Measurements from ENCODE around the gene TRERF1.

Gene TRERF1

DNA sequence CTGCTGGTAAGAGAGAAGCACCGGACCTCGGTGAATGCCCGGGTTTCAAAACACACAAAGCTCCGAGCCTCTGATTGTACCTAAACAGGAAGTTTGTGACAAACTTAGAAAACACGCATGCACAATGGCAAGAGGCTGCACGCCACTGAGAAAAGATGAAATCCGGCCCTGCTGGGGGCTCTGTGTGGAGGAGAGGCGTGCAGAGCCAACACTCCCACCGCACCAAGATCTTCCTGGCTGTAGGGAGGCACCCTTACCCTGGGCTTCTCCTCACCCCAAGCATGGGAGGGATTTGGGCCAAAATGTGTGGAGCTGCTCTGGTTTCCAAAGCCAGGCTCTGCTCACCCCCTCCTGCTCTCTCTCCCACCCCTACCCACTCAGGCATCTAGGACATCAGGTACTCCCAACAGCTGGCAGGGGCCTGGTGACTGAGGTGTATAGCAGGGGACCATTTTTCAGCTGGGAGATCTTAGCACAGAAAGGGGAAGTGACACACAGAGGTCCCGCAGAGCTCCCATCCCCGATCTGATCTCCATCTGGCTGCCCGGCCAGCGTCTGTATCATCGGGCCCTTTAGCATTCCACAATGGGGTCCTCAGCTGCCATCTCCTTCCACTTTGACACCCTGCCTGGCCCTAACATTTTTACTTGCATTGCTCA is 84.2 kb downstream of the TRERF1 start:
- DNase-seq (ENCODE audit: low read depth) = no peak

DNA sequence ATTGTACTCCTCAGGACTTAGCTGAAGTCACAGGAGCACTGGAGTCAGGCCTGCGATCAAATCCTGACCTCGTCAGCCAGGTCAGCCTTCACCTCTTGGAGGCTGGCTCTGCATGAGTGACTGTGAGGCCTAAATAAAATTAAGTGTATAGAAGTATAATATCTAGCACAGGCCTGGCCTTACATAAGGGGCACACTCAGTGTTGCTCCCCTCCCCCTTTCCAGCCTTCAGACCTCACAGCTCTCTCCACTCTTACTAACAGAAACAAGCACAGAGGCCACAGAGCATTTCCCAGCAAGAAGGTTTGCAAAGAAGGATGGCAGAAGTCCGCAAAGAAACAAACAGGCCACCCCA is 84.8 kb downstream of the TRERF1 start:
- DNase-seq (ENCODE audit: low read depth) = no peak

DNA sequence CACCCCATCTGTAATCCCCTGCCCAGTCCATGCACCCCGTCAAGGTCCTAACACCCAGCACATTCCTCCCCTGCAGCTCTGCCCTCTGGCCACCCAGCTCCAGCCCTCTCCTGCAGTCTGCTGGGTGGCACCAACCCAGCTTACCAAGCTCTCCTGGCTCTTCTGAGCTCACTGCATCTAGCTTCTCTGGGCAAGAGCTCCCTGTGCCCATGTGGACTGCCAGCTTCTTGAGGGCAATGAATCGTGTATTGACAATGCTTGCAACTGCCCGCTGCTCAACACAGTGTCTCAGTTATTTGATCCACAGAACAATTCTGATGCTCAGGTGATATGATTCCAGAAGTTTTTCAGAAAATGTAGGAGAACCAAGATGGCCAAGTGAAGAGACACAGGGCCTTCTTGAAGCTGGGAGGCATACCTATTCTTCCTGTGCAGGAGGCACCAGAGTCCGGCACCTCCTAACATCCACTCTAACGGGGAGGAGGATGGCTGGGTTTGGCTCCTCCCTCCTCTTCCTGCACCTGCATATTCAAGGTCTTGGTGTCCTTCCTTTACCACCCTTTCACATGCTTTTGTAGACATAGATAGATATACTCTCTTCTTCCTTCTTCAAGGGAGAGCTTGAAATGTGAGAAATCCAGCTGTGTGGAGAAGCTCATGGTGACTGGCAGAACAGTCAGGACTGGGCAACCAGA is 85.6 kb downstream of the TRERF1 start:
- DNase-seq (ENCODE audit: low read depth) = no peak

DNA sequence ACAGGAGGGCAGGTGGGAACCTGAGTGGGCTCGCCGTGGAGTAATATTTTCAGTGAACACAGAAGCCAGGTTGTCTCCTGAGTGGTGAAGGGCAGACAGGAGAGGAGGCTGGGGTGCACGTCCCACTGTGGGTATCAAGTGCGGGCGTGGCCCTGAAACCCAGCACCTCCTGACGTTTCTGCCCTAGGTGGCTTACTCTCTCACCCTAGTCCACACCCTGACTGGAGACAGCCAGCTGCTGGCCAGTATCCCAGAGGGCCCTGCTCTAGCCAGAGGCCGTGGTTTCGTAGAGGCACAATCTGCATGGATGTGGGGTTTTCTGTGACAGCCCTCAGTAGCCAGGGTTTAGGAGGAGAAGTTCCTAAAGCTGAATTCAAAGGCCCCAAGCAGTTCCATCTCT is 86.7 kb downstream of the TRERF1 start:
- no peak for DNase-seq (ENCODE audit: low read depth)

DNA sequence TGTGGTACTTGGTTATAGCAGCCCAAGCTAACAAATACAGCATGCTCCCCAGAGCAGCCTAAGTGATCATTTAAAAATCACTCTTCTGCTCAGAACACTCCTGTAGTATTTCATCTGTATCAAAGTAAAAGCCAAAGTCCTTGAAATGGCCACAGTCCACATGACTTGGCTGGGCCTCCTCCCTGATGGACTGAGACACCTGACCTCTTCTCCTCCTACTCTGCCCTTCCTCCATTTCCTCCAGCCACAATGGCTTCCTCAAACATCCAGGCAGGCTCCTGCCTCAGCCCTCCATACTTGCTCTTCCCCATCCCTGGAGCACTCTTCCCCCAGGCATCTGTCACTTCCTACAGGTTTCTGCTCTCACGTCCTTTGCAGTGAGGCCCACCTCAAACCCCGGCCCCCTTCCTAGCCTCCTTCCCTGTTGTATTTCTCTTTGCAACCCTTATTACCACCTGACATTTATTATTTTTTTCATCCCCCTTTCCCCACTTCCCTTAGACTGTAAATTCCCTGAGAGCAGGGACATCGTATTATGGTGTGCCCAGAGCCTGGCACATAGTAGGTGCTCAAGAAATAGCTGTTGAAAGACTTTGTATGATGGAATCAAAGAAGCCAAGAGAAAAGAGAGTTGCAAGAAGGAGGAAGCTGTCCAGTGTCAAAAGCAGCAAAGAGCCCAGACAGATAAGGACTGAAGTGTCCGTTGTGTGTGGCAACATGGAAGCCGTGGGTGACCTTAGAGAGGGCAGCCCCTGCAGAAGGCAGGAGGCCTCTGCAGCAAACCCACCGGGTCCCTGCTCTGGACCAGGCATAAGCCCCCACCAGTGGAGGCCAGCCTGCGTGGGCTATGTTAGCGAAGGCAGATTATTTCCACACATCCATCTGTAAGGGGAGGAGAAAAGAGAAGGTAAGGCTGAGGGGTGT is 87.5 kb downstream of the TRERF1 start:
- no peak for DNase-seq (ENCODE audit: low read depth)

DNA sequence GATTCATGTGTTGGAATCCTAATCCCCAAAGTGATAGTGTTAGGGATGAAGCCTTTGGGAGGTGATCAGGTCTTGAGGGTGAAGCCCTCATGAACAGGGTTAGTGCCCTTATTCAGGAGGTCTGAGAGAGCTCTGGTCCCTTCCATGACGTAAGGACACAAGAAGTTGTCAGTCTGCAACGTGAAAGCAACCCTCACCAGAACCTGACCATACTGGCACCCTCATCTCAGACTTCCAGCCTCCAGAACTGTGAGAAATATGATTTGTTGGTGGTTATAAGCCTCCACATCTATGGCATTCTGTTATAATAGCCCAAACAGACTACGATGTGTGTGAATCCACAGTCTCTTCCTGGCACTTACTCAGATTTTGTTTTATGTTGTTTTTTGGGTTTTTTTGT is 90.7 kb downstream of the TRERF1 start:
- DNase-seq (ENCODE audit: low read depth) = no peak

DNA sequence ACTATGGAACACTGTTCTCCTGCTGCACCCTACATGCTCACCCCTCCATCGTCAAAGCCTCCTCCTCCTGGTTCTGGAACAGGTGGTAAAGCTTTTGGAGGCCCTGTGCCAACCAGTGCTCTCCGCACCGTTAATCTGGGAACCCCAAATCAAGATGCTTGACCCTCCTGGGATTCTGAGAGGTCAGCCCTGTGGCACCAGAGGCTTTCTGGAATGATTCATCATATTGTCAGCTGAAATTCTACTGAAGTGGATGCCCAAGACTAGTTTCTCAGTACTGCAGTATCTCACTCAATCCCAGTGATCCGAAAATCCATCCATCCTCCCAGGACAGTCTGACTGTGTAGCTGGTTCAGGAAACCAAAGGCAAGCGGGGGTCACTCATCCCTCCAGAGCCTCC is 92.7 kb downstream of the TRERF1 start:
- no peak for DNase-seq (ENCODE audit: low read depth)

DNA sequence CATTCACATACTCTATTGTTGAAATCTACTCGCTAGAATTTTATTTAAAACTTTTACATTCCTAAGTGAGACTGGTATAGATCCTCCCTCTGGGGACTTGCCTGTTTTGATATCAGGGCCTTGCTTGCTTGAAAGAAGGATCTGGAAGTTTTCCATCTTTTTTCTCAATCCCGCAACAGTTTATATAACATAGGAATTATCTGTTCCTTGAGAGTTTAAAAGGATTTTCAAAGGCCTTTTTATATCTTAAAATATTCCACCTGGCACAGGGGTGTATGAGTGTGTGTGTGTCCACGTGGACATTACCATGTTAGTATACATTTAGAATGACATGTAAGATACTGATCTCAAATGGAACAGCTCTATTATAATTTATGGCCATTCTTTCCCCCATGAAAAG is 96.3 kb downstream of the TRERF1 start:
- DNase-seq (ENCODE audit: low read depth) = no peak

DNA sequence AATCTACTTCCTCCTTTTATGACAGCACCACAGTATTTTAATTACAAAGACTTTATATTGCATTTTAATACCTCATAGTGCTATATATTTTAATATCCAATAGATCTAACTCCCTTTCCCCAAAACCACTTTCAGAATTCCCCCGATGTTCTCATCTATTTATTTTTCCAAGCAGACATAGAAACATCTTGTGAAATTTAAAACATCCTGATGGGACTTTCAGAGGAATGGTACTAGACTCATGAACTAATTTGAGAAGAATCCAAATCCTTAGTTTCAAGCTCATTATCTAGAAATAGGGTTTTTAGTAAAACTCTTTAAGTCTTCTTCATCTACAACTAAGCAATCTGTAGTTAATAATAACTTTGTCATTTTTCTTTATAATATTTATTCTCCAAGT is 97.0 kb downstream of the TRERF1 start:
- DNase-seq (ENCODE audit: low read depth) = no peak

DNA sequence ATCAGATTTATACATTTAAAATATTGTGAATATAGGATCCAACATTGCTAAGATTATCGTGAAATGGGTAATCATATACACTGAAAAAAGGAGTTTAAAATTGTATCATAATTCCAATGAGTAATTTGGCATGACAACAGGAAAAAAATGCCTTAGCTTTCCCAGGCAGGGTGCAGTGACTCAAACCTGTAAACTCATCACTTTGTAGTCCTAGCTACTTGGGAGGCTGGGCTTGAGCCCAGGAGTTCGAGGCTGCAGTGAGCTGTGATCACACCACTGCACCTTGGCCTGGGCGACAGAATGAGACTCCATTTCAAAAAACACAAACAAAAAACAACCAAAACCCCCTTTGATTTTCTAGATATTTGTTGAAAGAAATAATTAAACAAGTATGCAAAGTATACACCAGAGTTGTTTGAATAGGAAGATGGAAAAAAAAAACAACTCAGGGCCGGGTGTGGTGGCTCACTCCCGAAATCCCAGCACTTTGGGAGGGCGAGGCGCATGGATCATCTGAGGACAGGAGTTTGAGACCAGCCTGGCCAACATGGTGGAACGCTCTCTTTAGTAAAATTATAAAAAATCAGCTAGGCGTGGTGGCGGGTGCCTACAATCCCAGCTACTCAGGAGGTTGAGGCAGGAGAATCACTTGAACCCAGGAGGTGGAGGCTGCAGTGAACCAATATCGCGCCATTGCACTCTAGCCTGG is 98.7 kb downstream of the TRERF1 start:
- no peak for DNase-seq (ENCODE audit: low read depth)

DNA sequence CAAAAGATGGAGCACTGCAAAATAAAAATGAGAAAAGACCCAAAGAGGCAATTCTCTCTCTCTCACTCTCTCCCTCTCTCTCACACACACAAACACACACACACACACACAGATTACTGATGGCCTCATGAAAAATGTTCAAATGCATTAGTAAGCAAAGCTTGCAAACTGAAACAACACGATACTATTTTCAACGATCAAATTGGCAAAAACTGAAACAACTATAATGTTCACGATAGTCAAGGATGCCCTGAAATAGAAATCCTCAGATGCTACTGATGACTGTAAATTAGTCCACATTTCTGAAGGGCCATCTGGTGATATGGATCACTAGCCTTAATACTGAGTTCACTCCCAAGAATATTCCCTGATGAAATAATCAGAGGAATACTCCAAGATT is 100.8 kb downstream of the TRERF1 start:
- DNase-seq (ENCODE audit: low read depth) = no peak

DNA sequence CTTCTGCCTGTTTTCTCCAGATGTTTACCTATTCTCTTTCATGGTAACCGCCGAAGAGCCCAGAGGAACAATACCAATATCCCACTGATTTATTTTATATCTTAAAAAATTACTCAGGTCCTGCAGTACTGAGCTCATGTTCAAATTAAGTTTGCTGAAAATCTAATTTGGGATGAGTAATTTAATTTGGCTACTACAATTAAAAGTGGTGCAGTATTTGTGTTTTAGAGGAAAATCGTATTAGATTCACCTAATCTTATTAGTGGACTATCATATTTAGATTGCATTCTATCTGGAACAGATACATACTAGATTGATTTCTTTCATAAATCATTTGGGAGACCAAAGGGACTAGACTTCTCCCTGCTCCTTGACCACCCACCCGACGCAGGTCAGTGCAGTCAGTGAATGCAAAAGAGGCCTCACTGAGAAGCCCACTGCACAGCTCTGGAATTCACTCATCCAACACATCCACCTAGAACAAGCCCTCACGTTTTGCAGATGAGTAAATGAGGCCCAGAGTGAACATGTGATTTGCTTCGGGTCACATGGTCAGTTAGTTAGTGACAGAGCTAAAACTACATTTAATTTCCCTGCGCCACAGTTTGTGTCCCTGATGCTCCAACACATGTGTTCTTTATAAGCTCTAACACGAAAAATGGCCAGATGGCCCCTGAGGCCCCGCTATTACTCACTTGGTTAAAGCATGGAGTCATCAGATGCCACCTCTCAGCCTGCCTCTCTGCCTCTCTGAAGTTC is 101.8 kb downstream of the TRERF1 start:
- DNase-seq (ENCODE audit: low read depth) = no peak

DNA sequence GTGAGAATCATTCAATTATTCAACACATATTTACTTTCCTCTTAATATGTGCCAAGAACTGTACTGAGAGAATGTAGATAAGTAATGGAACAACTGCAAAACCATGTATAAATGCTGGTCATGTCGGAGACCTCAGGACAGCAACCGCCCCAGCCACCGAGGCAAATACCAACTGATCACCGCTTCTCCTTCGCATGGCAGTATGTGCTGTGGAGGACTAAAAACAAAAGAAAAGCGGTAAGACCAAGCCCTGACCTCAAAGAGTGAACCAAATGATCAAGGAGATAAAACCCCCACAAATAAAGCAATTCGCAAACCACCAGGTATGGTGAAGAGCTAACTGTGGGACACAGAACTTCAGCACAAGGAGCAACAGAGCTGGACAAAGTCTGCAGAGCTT is 104.3 kb downstream of the TRERF1 start:
- no peak for DNase-seq (ENCODE audit: low read depth)

DNA sequence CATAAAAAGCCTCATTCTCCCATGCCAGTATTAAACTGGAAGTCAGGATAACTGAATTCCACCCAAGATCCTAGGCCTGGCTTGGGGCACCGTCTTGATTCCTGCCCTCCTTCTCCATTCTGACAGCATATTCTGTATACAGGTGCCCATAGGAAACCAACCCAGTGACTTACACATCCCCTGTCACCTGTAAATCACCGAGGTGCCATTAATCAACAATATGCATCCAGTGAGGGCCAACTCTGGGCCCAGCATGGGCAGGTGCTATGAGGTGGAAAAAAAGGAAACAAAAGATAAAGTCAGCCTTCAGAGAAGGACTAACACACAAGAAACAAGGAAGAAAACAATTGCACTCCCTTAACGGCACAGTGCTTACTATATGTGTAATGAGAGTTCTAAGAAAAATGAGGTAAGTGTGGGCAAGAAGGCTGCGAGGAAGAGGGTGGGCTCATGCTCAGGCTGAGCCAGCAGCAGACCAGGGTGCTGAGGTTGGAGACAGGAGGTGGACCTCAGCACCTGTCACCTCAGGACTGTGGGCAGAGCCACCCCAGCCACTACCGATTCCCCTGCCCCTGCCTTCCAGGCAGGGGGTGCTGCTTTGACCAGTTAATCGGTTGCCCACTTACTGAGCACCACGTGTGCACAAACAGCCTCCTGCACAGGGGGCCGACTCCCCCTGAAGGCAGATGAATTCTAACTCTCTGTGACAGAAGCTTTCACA is 105.9 kb downstream of the TRERF1 start:
- DNase-seq (ENCODE audit: low read depth) = no peak

DNA sequence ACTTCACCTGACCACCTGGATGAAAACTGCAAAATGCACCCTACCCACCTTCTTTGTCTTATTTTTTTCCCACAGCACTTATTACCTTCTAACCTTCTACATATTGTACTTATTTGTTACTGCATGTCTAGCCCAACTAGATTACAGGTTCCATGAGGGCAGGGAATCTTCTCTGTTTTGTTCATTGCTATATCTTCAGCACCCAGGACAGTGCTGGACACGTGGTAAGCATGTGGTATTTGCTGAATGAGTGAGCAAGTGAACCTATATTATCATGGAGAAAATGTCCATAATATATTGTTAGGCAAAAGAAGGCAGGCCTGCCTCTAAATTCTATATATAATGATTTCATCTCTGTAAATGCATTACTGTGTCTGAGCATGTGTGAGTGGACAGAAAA is 107.0 kb downstream of the TRERF1 start:
- DNase-seq (ENCODE audit: low read depth) = no peak

DNA sequence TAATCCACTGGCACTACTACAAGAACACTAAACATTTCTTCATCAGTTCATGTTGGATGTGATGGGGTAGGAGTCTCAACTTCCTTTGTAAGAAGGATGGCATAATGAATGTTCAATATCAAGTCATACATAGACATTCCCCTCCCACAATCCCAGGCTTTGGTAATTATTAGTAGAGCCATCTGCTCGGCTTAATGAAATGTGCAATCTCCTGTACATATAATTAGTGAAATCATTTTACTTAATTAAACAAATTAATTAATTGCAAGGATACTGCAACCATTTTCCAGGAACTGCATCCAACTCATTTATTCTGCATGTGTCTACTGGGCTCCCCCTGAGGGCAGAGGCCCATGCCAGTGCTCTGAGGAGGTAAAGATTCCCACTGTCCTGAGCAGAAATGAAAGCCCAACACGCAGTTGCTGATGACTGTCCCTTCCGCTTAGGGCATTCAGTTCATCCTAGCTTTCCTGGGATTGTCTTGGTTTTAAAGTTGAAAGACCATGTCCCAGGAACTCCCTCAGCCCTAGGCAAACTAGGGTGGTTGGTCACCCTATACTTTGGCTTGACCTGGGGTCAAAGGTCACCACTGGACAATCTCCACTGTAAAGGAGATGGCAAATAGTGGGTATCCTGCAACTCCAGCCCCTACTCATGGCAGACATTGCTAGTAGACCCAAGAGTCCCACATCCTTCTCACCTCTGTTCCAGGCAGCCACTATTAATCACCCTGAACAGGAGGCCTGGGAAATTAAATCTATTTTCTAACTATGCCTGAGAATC is 109.8 kb downstream of the TRERF1 start:
- no peak for DNase-seq (ENCODE audit: low read depth)

DNA sequence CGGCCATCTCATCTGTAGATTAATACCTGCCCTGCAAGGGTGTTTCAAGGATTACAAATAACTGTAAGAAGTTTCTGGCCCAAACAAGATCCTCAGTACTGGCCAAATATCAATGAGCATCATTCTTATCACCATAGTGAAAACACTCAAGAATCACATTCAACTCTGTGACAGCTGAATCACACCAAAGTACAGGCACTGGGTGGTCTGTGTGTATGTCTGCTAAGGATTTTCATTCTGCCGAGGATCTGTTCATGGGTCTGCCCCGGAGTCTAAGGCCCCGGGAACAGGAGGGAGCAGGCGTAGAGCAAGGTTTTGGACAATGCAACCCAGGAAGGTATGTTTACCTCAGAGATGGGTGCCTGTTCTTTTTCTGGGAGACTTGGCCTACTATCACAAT is 110.5 kb downstream of the TRERF1 start:
- DNase-seq (ENCODE audit: low read depth) = no peak

DNA sequence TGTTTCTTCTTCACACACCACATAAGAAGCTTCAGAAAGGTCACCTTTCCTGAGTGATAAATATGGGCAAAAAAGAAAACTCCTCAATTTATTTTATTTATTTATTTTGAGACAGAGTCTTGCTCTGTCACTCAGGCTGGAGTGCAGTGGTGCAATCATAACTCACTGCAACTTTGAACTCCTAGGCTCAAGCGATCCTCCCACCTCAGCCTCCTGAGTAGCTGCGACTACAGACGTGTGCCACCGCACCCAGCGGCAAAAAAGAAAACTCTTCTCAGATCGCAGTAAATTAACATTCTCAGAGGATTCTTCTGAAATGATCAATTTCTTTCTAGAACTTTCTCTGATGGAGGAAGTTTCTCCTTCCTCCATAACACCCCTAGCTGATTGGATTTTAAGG is 111.2 kb downstream of the TRERF1 start:
- DNase-seq (ENCODE audit: low read depth) = no peak

DNA sequence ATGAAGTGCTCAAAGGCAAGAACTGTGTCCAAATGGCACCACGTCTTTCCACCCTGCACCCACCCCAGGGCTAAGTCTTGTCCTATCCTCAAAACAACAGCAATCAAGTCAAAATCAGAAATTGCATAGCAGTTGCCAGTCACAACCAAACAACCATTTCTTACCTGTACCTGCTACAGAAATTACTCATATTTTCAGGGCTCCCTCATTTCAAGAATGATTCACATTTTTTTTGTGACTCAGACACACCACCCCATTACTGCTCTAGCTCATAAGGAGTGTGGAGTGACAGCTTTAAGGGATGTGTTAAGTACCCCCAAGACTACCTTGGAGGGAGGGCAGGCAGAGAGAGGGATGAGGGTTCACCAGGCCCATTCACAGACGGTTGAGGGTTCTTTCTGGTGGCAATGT is 111.7 kb downstream of the TRERF1 start:
- no peak for DNase-seq (ENCODE audit: low read depth)

DNA sequence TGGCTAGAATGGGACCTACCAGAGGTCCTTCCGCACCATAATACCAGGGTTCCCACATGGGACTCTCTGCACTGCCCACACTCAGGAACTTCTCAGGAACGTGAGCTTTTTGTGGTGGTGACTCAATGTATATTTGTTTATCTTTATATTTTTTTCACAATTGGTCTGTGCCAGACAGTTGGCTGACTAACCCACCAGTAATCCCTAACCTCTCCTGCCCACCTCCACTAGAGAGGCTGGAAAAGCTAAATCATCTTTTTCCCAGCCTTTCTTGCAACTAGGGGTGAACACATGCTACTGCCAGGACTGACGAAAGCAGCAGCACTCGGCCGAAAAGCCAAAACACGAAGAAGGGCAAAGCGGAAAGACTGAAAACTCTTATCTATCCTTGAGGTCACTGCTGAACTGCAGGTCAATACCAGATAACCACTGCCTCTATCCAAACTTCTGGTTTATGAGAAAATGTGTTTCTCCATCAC is 112.9 kb downstream of the TRERF1 start:
- DNase-seq (ENCODE audit: low read depth) = no peak
